T-helper 2 cell treated with Interferon-gamma antibody and Interleukin-4, amounts not matched to agents 5 μg/mL and 100 μg/mL, for 36 hours (primary cell): ENCODE data around the gene MED26.

Experiments
- DNase-seq: peaks from one replicate; pipeline ENCODE4 v3.0.0; 2021; ENCODE audit warnings: low spot score
- H3K27ac Mint-ChIP-seq: one replicate; pipeline ENCODE4 v1.8.0; 2021; ENCODE audit warnings: mild to moderate bottlenecking, mixed read lengths
- H3K27me3 Mint-ChIP-seq: one replicate; pipeline ENCODE4 v1.8.0; 2021; ENCODE audit warnings: low read depth, mixed read lengths
- H3K36me3 Mint-ChIP-seq: one replicate; pipeline ENCODE4 v1.8.0; 2021; ENCODE audit warnings: low read depth, mixed read lengths
- H3K4me1 Mint-ChIP-seq: one replicate; pipeline ENCODE4 v1.8.0; 2021; ENCODE audit warnings: low read depth, mixed read lengths
- H3K4me3 Mint-ChIP-seq: one replicate; pipeline ENCODE4 v1.8.0; 2022; ENCODE audit warnings: mild to moderate bottlenecking, moderate library complexity, mixed read lengths
- H3K9me3 Mint-ChIP-seq: one replicate; pipeline ENCODE4 v1.8.0; 2021; ENCODE audit warnings: mixed read lengths

Gene MED26

GRCh38 chr19:16586991-16587832 lies 40.8 kb downstream of the MED26 start:
- H3K36me3 Mint-ChIP-seq = no peaks in the 10 kb centered on the region
- peaks cover 63% of the 10 kb centered on the region for H3K4me1 Mint-ChIP-seq
- peak overlapping the region; percentile 89 for H3K27ac Mint-ChIP-seq
- peak; percentile 42 for DNase-seq
- no peaks in the 10 kb centered on the region for H3K27me3 Mint-ChIP-seq
- peak overlapping the region; percentile 87 for H3K4me3 Mint-ChIP-seq
- H3K9me3 Mint-ChIP-seq = no peaks in the 10 kb centered on the region

GRCh38 chr19:16586477-16586871 lies 41.5 kb downstream of the MED26 start:
- peak overlapping the region; percentile 89 for H3K27ac Mint-ChIP-seq
- no peak for DNase-seq
- H3K9me3 Mint-ChIP-seq = no peaks in the 10 kb centered on the region
- no peaks in the 10 kb centered on the region for H3K36me3 Mint-ChIP-seq
- H3K4me3 Mint-ChIP-seq = peak overlapping the region; percentile 87
- peaks cover 65% of the 10 kb centered on the region for H3K4me1 Mint-ChIP-seq
- H3K27me3 Mint-ChIP-seq = no peaks in the 10 kb centered on the region

- Mint-ChIP-seq H3K36me3 (peaks cover 1% of the 10 kb centered on the region), H3K4me3 (peak overlapping the region; percentile 87), H3K27ac (peak overlapping the region; percentile 88)
Observed at GRCh38 chr19:16585808-16586476, 42.1 kb downstream of the MED26 start.

DNA sequence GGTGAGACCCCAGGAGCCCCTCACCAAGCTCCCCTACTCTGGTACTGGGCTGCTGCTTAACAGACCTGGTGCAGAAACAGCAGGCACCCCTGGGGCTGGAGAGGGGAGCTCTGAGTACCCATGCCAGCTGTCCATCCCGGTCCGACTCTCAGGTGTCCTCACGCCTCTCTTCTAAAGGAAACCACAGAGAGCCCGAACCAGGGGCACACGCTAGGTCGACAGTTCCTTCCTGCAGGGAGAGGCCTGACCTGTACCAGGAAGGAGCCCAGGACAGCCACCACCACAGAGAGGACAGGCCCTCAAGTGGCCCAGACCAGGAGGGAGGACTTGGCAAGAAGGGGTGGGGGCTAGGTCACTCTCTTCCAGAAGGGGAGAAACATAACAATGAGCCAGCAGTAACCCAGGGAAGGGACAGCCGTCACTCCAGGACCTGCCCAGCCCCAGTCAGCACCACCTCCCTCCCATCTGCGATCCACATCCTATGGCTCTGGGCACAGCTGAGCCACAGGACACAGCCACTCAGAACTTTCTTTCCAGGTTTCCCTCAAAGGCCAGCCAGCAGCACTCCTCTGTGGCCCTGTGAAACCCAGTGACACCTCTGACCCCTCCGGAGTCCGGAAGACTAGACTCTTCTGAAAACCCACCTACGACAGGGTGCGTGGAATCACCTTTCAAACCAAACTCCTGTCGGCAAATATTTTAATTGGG lies 42.8 kb downstream of the MED26 start:
- Mint-ChIP-seq H3K4me3 (peak overlapping the region; percentile 87), H3K27ac (peak overlapping the region; percentile 88), H3K9me3 (no peaks in the 10 kb centered on the region), H3K27me3 (no peaks in the 10 kb centered on the region), H3K36me3 (peaks cover 4% of the 10 kb centered on the region), H3K4me1 (peaks cover 65% of the 10 kb centered on the region)
- DNase-seq = no peak

More at GRCh38 chr19:16585808-16586476, 42.1 kb downstream of the MED26 start:
- DNase-seq = peak; percentile 51
- Mint-ChIP-seq H3K4me1 (peaks cover 66% of the 10 kb centered on the region), H3K27me3 (no peaks in the 10 kb centered on the region), H3K9me3 (no peaks in the 10 kb centered on the region)

- Mint-ChIP-seq H3K4me3 (peak overlapping the region; percentile 87), H3K27ac (peak overlapping the region; percentile 88), H3K36me3 (peaks cover 8% of the 10 kb centered on the region), H3K4me1 (peaks cover 65% of the 10 kb centered on the region), H3K27me3 (no peaks in the 10 kb centered on the region), H3K9me3 (no peaks in the 10 kb centered on the region)
- peak; percentile 90 for DNase-seq
Observed at GRCh38 chr19:16584248-16585093, 43.5 kb downstream of the MED26 start.

GRCh38 chr19:16582486-16583261 lies 45.3 kb downstream of the MED26 start:
- H3K36me3 Mint-ChIP-seq = peaks cover 14% of the 10 kb centered on the region
- H3K27ac Mint-ChIP-seq = peak overlapping the region; percentile 88
- no peaks in the 10 kb centered on the region for H3K9me3 Mint-ChIP-seq
- no peak for DNase-seq
- H3K4me3 Mint-ChIP-seq = no peak overlapping the region
- peaks cover 49% of the 10 kb centered on the region for H3K4me1 Mint-ChIP-seq
- no peaks in the 10 kb centered on the region for H3K27me3 Mint-ChIP-seq

- Mint-ChIP-seq H3K36me3 (peaks cover 16% of the 10 kb centered on the region), H3K9me3 (no peaks in the 10 kb centered on the region), H3K27me3 (no peaks in the 10 kb centered on the region), H3K4me3 (no peak overlapping the region), H3K4me1 (peaks cover 44% of the 10 kb centered on the region), H3K27ac (peak overlapping the region; percentile 77)
- DNase-seq = no peak
Observed at GRCh38 chr19:16581971-16582343, 46.0 kb downstream of the MED26 start.

DNA sequence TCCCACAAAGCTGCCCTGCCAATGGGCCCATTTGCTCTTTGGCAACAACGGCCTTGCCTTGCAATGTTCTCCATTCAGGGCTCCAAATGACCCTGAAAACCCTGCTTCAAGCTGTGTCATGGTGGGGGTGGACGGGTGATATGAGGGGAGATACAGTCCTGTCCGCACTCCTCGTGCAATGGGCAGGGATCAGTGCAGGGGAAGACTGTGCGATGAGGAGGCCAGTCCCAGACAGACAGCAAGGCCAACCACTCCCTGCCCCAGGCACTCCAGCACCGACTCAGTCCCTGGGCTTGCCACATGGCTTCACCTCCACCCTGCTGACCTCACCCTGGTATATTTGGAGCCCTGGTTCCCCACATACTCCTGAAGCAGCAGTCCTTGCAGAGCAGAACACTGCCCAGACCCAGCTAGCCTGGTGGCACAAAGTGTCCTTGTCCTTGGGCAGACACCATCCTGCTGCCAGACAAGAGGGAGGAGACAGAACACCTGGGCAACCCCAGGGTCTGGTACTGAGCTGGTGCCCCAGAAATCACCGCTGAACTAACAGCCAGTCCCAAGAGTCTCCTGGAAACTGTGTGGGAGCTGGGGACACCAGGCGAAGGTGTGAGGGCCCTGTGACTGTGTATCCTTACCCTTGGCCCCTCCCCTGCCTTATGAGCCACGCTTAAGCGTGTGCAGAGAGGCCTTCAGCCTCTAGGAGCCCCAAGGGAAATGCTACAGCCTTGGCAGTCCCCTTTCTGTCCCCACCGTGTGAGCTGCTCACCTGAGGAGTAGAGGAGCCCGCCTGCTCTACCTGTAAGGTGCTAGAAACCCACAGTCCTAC lies 46.6 kb downstream of the MED26 start:
- no peak overlapping the region for H3K4me3 Mint-ChIP-seq
- H3K4me1 Mint-ChIP-seq = peaks cover 39% of the 10 kb centered on the region
- DNase-seq = no peak
- H3K27me3 Mint-ChIP-seq = no peaks in the 10 kb centered on the region
- H3K36me3 Mint-ChIP-seq = peaks cover 18% of the 10 kb centered on the region
- H3K27ac Mint-ChIP-seq = peak overlapping the region; percentile 77
- no peaks in the 10 kb centered on the region for H3K9me3 Mint-ChIP-seq

GRCh38 chr19:16579381-16579780 lies 48.6 kb downstream of the MED26 start:
- H3K4me1 Mint-ChIP-seq = peaks cover 28% of the 10 kb centered on the region
- DNase-seq = no peak
- no peaks in the 10 kb centered on the region for H3K27me3 Mint-ChIP-seq
- no peaks in the 10 kb centered on the region for H3K9me3 Mint-ChIP-seq
- peak overlapping the region; percentile 16 for H3K27ac Mint-ChIP-seq
- H3K36me3 Mint-ChIP-seq = peaks cover 29% of the 10 kb centered on the region
- no peak overlapping the region for H3K4me3 Mint-ChIP-seq

- Mint-ChIP-seq H3K4me1 (peaks cover 29% of the 10 kb centered on the region), H3K36me3 (peaks cover 41% of the 10 kb centered on the region), H3K27ac (no peak overlapping the region), H3K4me3 (no peak overlapping the region), H3K27me3 (no peaks in the 10 kb centered on the region), H3K9me3 (no peaks in the 10 kb centered on the region)
- DNase-seq = no peak
Observed at GRCh38 chr19:16577531-16577985, 50.4 kb downstream of the MED26 start.

DNA sequence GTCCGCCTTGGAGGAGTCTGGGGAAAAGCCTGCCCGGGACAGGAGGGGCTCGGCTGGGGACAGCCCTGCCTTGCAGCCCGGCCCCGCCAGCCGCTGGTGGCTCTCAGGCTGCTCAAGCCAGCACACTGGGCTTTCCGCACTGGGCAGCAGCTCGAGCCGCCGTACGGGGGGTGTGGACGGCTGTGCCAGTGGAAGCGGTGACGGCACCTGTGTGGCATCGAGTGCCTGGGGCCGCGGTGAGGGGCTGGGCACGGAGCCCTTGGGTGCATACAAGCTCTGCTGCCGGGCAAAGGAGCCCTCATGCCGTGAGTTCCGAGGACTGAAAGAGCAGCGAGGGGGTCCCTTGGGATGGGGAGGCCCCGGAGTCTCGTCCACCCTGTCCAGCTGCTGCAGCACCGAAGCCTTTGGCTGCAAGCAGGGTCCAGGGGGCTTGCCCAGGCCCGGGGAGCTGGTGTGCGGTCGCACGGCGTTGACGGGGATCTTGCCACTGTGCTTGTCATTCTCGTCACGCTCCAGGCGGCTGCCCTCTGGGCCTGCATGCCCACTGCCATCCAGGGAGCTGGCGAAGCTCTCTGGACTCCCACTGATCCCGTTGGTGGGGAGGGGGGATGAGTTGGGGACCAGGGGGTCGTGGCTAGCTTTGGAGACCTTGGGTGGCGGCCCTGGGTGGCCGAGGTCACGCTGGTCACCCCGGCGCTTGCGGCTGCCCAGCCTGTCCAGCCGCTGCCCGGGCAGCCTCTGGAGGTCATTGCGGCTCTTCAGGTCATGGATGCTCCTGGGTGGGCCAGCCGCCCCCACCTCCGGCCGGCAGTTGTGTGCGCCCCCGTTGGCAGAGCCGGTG lies 51.1 kb downstream of the MED26 start:
- H3K36me3 Mint-ChIP-seq = peaks cover 44% of the 10 kb centered on the region
- no peaks in the 10 kb centered on the region for H3K9me3 Mint-ChIP-seq
- H3K27me3 Mint-ChIP-seq = no peaks in the 10 kb centered on the region
- no peak for DNase-seq
- no peak overlapping the region for H3K4me3 Mint-ChIP-seq
- peaks cover 32% of the 10 kb centered on the region for H3K4me1 Mint-ChIP-seq
- no peak overlapping the region for H3K27ac Mint-ChIP-seq
